Right atrium auricular region (tissue), 2 donors: ENCODE data around the gene PRRX1. TPM values are rescaled to one million over a fixed set of nuclear protein-coding genes. Genes with fewer than 3 reads are reported as not detected.

Source experiments
- DNase-seq: peaks from one replicate; pipeline ENCODE4 v3.0.0-alpha.2; 2019; ENCODE audit warnings: low spot score
- H3K27ac ChIP-seq, 2 donors: fragments of 200-600 bp; sonication (generic); 1 replicate in 1 of 2; 2 replicates in 1 of 2; pipeline ENCODE4 v1.5.1; 2016 to 2019
- H3K27me3 ChIP-seq, 2 donors: fragments of 200-600 bp; sonication (generic); one replicate each; pipeline versions ENCODE4 v1.5.1 to v1.6.0; 2017 to 2019
- H3K36me3 ChIP-seq: fragments of 200-600 bp; sonication (generic); one replicate; pipeline ENCODE4 v1.5.1; 2016
- H3K4me1 ChIP-seq, 2 donors: fragments of 200-600 bp; sonication (generic); one replicate each; pipeline versions ENCODE4 v1.5.1 to v1.6.0; 2017 to 2019
- H3K4me3 ChIP-seq, 2 donors: fragments of 200-600 bp; sonication (generic); 1 replicate in 1 of 2; 2 replicates in 1 of 2; pipeline ENCODE4 v1.5.1; 2017 to 2019; ENCODE audit warnings: mild to moderate bottlenecking in 1 of 2, moderate library complexity in 1 of 2
- H3K9me3 ChIP-seq, 2 donors: fragments of 200-600 bp; sonication (generic); one replicate each; pipeline ENCODE4 v1.5.1; 2019
- CTCF ChIP-seq, 2 donors: fragments of 200-600 bp; sonication (generic); IDR thresholded peaks; one replicate each; pipeline ENCODE4 v1.5.1; 2019; ENCODE audit warnings: antibody characterized with exemption in 2 of 2
- total RNA-seq, 2 donors: library from RNA; depleted of rRNA; stranded (reverse); fragments of >200 nt; gene quantifications; one replicate each; pipeline ENCODE4 v1.1.0, GENCODE V29; 2016

The PRRX1 gene
- total RNA-seq, 2 donors from 2014 or later: 23.9 to 55.1 TPM

GRCh38 chr1:170623171-170623570 is 40.8 kb upstream of the PRRX1 start:
- H3K27ac ChIP-seq: no peak overlapping the region
- no peaks in the 10 kb centered on the region for H3K9me3 ChIP-seq
- TF ChIP-seq CTCF (IDR thresholded peaks at IDR 0.05): no peak
- DNase-seq: no peak
- no peaks in the 10 kb centered on the region for H3K27me3 ChIP-seq
- H3K4me3 ChIP-seq: no peak overlapping the region
- H3K36me3 ChIP-seq: no peaks in the 10 kb centered on the region
- no peaks in the 10 kb centered on the region for H3K4me1 ChIP-seq

GRCh38 chr1:170624146-170624545 is 39.8 kb upstream of the PRRX1 start:
- no peaks in the 10 kb centered on the region for H3K4me1 ChIP-seq
- no peak for DNase-seq
- H3K4me3 ChIP-seq: no peak overlapping the region
- no peaks in the 10 kb centered on the region for H3K36me3 ChIP-seq
- H3K27me3 ChIP-seq: no peaks in the 10 kb centered on the region
- no peak overlapping the region for H3K27ac ChIP-seq
- H3K9me3 ChIP-seq: no peaks in the 10 kb centered on the region
- TF ChIP-seq CTCF (IDR thresholded peaks at IDR 0.05): no peak

- H3K9me3 ChIP-seq: no peaks in the 10 kb centered on the region
- H3K4me1 ChIP-seq: no peaks in the 10 kb centered on the region
- no peak overlapping the region for H3K27ac ChIP-seq
- no peak overlapping the region for H3K4me3 ChIP-seq
- no peaks in the 10 kb centered on the region for H3K27me3 ChIP-seq
- DNase-seq: no peak
- no peaks in the 10 kb centered on the region for H3K36me3 ChIP-seq
- no peak for TF ChIP-seq CTCF (IDR thresholded peaks at IDR 0.05)
Measured at GRCh38 chr1:170630977-170631376, 33.0 kb upstream of the PRRX1 start.

- H3K27me3 ChIP-seq: no peaks in the 10 kb centered on the region
- no peak for TF ChIP-seq CTCF (IDR thresholded peaks at IDR 0.05)
- no peaks in the 10 kb centered on the region for H3K9me3 ChIP-seq
- H3K4me1 ChIP-seq: no peaks in the 10 kb centered on the region
- no peak overlapping the region for H3K27ac ChIP-seq
- no peak overlapping the region for H3K4me3 ChIP-seq
- H3K36me3 ChIP-seq: no peaks in the 10 kb centered on the region
- DNase-seq: no peak
Measured at GRCh38 chr1:170634293-170634692, 29.6 kb upstream of the PRRX1 start.

- TF ChIP-seq CTCF (IDR thresholded peaks at IDR 0.05): no peak
- Histone ChIP-seq H3K27ac (no peak overlapping the region), H3K4me1 (no peaks in the 10 kb centered on the region), H3K9me3 (no peaks in the 10 kb centered on the region), H3K4me3 (no peak overlapping the region), H3K36me3 (no peaks in the 10 kb centered on the region), H3K27me3 (no peaks in the 10 kb centered on the region)
- no peak for DNase-seq
Measured at GRCh38 chr1:170634824-170635410, 29.0 kb upstream of the PRRX1 start.

- Histone ChIP-seq H3K9me3 (no peaks in the 10 kb centered on the region), H3K4me3 (no peak overlapping the region)
- no peak for DNase-seq
Measured at GRCh38 chr1:170640581-170640980, 23.4 kb upstream of the PRRX1 start.

More at GRCh38 chr1:170640581-170640980, 23.4 kb upstream of the PRRX1 start:
- TF ChIP-seq CTCF (IDR thresholded peaks at IDR 0.05): no peak
- Histone ChIP-seq H3K4me1 (no peaks in the 10 kb centered on the region), H3K36me3 (no peaks in the 10 kb centered on the region), H3K27me3 (no peaks in the 10 kb centered on the region), H3K27ac (no peak overlapping the region)
